ENCODE data around the gene PRRX2. TPM values are rescaled to one million over a fixed set of nuclear protein-coding genes. Genes with fewer than 3 reads are reported as not detected.

Gene PRRX2
- total and polyA plus RNA-seq, 2 experiments from 2014 or later = 9.7 to 23.0 TPM

GRCh38 chr9:129630967-129631673, 34.3 kb upstream of the PRRX2 start:
- Histone ChIP-seq H2AFZ (no peak overlapping the region), H3K36me3 (replicated peaks; ENCODE audit: insufficient read depth, low read depth) (no peaks in the 10 kb centered on the region), H3K9me3 (ENCODE audit: low read depth) (no peaks in the 10 kb centered on the region), H3K9me2 (replicated peaks; ENCODE audit: insufficient read depth) (no peaks in the 10 kb centered on the region), H4K20me1 (ENCODE audit: insufficient read depth, poor library complexity, severe bottlenecking) (peaks cover 74% of the 10 kb centered on the region), H3K27me3 (no peaks in the 10 kb centered on the region), H3K4me1 (ENCODE audit: insufficient read depth) (peaks cover 21% of the 10 kb centered on the region), H3K4me2 (no peak overlapping the region), H3K27ac (no peak overlapping the region), H3K79me2 (peaks cover 82% of the 10 kb centered on the region), H3K4me3 (no peak overlapping the region)
- DNase-seq (ENCODE audit: low spot score) = no peak
- TF ChIP-seq, protein P1, sequence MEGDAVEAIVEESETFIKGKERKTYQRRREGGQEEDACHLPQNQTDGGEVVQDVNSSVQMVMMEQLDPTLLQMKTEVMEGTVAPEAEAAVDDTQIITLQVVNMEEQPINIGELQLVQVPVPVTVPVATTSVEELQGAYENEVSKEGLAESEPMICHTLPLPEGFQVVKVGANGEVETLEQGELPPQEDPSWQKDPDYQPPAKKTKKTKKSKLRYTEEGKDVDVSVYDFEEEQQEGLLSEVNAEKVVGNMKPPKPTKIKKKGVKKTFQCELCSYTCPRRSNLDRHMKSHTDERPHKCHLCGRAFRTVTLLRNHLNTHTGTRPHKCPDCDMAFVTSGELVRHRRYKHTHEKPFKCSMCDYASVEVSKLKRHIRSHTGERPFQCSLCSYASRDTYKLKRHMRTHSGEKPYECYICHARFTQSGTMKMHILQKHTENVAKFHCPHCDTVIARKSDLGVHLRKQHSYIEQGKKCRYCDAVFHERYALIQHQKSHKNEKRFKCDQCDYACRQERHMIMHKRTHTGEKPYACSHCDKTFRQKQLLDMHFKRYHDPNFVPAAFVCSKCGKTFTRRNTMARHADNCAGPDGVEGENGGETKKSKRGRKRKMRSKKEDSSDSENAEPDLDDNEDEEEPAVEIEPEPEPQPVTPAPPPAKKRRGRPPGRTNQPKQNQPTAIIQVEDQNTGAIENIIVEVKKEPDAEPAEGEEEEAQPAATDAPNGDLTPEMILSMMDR (IDR thresholded peaks at IDR 0.05; ENCODE audit: poor library complexity) = no peak
- TF ChIP-seq EZH2phosphoT487 (IDR thresholded peaks at IDR 0.05; ENCODE audit: low read depth, severe bottlenecking, unreplicated experiment) = no peak
- no peak for TF ChIP-seq EZH2 (IDR thresholded peaks at IDR 0.05; ENCODE audit: borderline replicate concordance)
- whole genome bisulfite sequencing (ENCODE audit: low lambda C conversion rate, missing lambda C conversion rate) = 80% methylated on average over 21 of the region's 21 CpGs

GRCh38 chr9:129631674-129632129, 33.7 kb upstream of the PRRX2 start:
- WGBS (ENCODE audit: low lambda C conversion rate, missing lambda C conversion rate) = 85% methylated on average over 19 of the region's 19 CpGs
- DNase-seq (ENCODE audit: low spot score) = no peak
- Histone ChIP-seq H2AFZ (no peak overlapping the region), H3K9me3 (ENCODE audit: low read depth) (no peaks in the 10 kb centered on the region), H3K4me2 (no peak overlapping the region), H3K79me2 (peaks cover 77% of the 10 kb centered on the region), H3K9me2 (replicated peaks; ENCODE audit: insufficient read depth) (no peaks in the 10 kb centered on the region), H3K27me3 (no peaks in the 10 kb centered on the region), H4K20me1 (ENCODE audit: insufficient read depth, poor library complexity, severe bottlenecking) (peaks cover 72% of the 10 kb centered on the region), H3K4me1 (ENCODE audit: insufficient read depth) (peaks cover 21% of the 10 kb centered on the region), H3K4me3 (no peak overlapping the region), H3K36me3 (replicated peaks; ENCODE audit: insufficient read depth, low read depth) (no peaks in the 10 kb centered on the region), H3K27ac (no peak overlapping the region)
- TF ChIP-seq, protein P1 (IDR thresholded peaks at IDR 0.05; ENCODE audit: poor library complexity) = no peak
- no peak for TF ChIP-seq EZH2phosphoT487 (IDR thresholded peaks at IDR 0.05; ENCODE audit: low read depth, severe bottlenecking, unreplicated experiment)
- TF ChIP-seq EZH2 (IDR thresholded peaks at IDR 0.05; ENCODE audit: borderline replicate concordance) = no peak

- H4K20me1 ChIP-seq (ENCODE audit: insufficient read depth, poor library complexity, severe bottlenecking) = peaks cover 64% of the 10 kb centered on the region
- H3K36me3 ChIP-seq (replicated peaks; ENCODE audit: insufficient read depth, low read depth) = no peaks in the 10 kb centered on the region
Observed at GRCh38 chr9:129632460-129632859, 33.0 kb upstream of the PRRX2 start.

More at GRCh38 chr9:129632460-129632859, 33.0 kb upstream of the PRRX2 start:
- Histone ChIP-seq H3K4me3 (no peak overlapping the region), H3K79me2 (peaks cover 69% of the 10 kb centered on the region), H3K4me2 (no peak overlapping the region), H3K9me3 (ENCODE audit: low read depth) (no peaks in the 10 kb centered on the region), H3K4me1 (ENCODE audit: insufficient read depth) (peaks cover 16% of the 10 kb centered on the region), H2AFZ (no peak overlapping the region), H3K9me2 (replicated peaks; ENCODE audit: insufficient read depth) (no peaks in the 10 kb centered on the region), H3K27ac (no peak overlapping the region), H3K27me3 (no peaks in the 10 kb centered on the region)
- 63% methylated on average over 13 of the region's 13 CpGs for WGBS (ENCODE audit: low lambda C conversion rate, missing lambda C conversion rate)
- TF ChIP-seq, protein P1 (IDR thresholded peaks at IDR 0.05; ENCODE audit: poor library complexity) = no peak
- TF ChIP-seq EZH2phosphoT487 (IDR thresholded peaks at IDR 0.05; ENCODE audit: low read depth, severe bottlenecking, unreplicated experiment) (no peak), EZH2 (IDR thresholded peaks at IDR 0.05; ENCODE audit: borderline replicate concordance) (no peak)
- DNase-seq (ENCODE audit: low spot score) = no peak
